RWPE1 (cell line): ENCODE results near the gene TRIM41.
A peak's percentile ranks its signal among the peaks of the same experiment; 100 is the strongest.

ENCODE experiments used
- CTCF ChIA-PET: fragments of 350-600 bp; sonication (Branson Sonifier 250); formaldehyde crosslinking; extraction: SDS; loops from one replicate; lab custom pipeline; 2021; lab: Yijun Ruan, JAX
- POLR2A ChIA-PET: fragments of 400-600 bp; formaldehyde crosslinking; extraction: SDS; loops from one replicate; lab custom pipeline; 2020; ENCODE audit warnings: antibody characterized with exemption; ENCODE audit not compliant: low non-redundant PET; lab: Yijun Ruan, JAX
- DNase-seq: peaks from one replicate; pipeline ENCODE4 v3.0.0; 2012; ENCODE audit warnings: low spot score
- H3K27ac ChIP-seq: fragments of 450-650 bp; 2 replicates; pipeline ENCODE4 v1.5.1; 2017
- TF ChIP-seq, protein P1 (sequence below): fragments of 450-650 bp; conservative IDR thresholded peaks from 2 replicates; pipeline ENCODE4 v1.5.1; 2017; ENCODE audit warnings: low read depth, mild to moderate bottlenecking

The TRIM41 gene

DNA sequence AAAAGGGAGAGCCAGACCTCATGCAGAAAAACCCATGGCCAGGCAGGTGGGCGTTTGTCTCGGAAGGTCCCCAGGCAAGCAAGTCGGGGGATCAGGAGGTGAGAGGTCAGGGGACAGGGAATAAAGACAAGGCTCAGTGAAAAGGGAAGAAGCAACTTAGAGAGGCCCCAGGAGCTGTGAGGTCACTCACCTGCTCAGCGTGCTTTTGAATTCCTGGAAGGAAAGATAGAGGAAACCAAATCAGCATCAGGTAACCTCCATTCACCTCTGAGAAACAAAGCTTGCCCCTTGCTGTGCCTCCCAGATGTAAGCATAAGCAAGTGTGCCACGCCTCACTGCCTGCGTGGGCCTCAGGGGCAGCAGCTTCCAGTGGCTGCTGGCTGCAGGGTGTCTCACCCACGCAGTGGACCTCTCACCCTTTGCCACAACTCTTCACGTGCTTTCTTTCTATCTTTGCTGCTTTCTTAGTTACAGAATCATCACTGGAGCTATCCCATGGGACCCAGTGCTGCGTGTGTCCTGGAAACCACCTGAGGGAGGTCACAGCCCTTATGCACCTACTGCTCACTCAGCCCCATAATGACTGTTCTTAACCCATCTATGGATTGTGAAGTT, 24.1 kb upstream of the TRIM41 start:
- peak overlapping the region; percentile 27 for H3K27ac ChIP-seq
- ChIA-PET CTCF (interaction anchor here (0.6 to 1.2 kb wide), 4 partner anchors 26 to 709 kb away, joined by 3 to 5 read pairs (median 3); no protein-coding TSS in a partner anchor), POLR2A (no interaction called here)
- DNase-seq = no peak
- TF ChIP-seq, protein P1, sequence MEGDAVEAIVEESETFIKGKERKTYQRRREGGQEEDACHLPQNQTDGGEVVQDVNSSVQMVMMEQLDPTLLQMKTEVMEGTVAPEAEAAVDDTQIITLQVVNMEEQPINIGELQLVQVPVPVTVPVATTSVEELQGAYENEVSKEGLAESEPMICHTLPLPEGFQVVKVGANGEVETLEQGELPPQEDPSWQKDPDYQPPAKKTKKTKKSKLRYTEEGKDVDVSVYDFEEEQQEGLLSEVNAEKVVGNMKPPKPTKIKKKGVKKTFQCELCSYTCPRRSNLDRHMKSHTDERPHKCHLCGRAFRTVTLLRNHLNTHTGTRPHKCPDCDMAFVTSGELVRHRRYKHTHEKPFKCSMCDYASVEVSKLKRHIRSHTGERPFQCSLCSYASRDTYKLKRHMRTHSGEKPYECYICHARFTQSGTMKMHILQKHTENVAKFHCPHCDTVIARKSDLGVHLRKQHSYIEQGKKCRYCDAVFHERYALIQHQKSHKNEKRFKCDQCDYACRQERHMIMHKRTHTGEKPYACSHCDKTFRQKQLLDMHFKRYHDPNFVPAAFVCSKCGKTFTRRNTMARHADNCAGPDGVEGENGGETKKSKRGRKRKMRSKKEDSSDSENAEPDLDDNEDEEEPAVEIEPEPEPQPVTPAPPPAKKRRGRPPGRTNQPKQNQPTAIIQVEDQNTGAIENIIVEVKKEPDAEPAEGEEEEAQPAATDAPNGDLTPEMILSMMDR = no peak

DNA sequence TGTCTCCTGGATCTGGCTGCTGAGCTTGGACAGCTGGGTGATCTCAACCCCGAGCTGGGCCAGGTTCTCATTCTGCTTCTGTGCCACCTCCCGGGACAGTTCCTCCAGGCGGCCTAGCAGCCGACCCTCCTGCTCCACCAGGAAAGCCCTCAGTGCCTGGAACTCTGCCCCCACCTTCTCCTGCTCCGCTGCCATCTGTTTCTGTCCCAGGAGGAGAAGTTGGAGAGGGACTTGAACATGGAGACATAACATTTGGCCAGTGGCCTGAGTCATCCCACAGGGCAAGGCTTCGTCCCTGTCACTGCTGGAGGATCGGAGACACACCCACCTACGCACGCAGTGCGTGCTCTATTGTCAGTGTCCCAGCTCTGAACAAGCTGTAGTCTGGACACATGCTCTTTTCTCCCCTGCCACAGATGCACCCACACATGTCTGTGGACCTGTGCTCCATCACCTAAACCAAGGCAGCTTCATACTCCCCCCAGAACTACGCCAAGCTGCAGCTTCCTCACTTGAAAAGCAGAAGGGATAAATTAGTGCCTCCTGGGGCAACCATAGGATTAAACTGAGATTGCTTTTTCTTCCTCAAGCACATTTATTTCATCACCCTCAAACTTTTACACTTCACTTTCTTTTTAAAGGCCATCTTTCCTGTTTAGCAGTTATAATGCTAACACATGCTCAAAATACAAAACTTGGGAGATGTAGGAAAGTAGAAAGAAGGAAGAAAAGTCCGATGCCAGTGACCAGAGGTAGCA, 23.0 kb upstream of the TRIM41 start:
- POLR2A ChIA-PET = no interaction called here
- CTCF ChIA-PET = interaction anchor here (0.6 to 1.2 kb wide), 4 partner anchors 27 to 710 kb away, joined by 3 to 5 read pairs (median 3); no protein-coding TSS in a partner anchor
- DNase-seq = no peak
- peak overlapping the region; percentile 51 for H3K27ac ChIP-seq
- TF ChIP-seq, protein P1 = no peak

DNA sequence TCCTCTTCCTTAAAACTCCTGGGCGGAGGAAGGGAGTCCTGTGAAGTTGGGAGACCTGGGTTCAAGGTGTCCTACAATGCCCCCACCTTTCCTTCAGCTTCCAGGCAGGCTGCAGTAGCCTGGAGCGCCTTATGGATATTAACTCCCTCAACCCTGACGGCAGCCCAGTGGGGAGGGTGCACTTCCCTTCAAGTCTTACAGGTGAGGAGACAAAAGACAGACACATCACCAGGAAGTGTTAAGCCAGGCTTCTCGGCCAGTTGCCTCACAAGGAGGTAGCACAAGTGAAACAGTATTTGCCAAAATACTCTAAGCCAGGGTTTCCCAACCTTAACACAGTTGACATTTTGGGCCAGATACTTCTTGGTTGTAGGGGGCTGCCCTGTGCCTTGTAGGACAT, 22.3 kb upstream of the TRIM41 start:
- ChIA-PET POLR2A (no interaction called here), CTCF (interaction anchor here (1.4 kb wide), 1 partner anchor 11 kb away, joined by 4 read pairs; no protein-coding TSS in a partner anchor)
- no peak overlapping the region for H3K27ac ChIP-seq
- DNase-seq = no peak
- TF ChIP-seq, protein P1 = no peak

DNA sequence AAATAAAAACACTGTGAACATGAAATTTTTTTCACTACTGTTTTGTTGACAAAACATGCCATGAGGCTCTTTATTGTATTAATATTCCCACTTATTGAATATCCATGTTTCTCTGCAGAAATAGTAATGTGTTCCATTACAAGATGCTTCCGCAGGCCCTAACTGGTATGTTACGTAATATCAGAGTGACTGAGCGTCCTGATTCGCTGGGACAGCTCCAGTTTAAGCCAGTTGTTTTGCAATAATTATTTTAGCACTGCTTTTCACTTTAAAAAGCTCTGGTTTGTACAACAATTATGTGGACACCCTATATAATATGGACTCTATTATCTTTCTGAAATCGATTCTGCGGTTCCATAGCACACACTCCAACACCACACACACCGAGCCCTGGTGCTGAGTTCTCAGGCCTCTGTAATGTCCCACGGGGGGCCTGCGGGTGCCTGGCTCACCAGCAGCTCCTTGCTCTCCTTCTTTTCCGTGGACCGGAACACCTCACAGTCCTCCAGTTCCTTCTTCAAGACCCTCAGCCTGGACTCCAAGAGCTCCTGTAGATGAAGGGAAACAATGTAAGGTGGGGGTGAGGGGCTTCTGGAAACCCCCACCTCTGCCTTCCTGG, 19.9 kb upstream of the TRIM41 start:
- TF ChIP-seq, protein P1 = no peak
- peak overlapping the region; percentile 96 for H3K27ac ChIP-seq
- CTCF ChIA-PET = interaction anchor here (1.4 to 1.7 kb wide), 2 partner anchors 9 to 19 kb away, joined by 4 to 5 read pairs; no protein-coding TSS in a partner anchor
- POLR2A ChIA-PET = interaction anchor here (0.9 to 1.1 kb wide), 2 partner anchors 11 to 20 kb away, joined by 3 to 4 read pairs; no protein-coding TSS in a partner anchor
- peak; percentile 70 for DNase-seq

DNA sequence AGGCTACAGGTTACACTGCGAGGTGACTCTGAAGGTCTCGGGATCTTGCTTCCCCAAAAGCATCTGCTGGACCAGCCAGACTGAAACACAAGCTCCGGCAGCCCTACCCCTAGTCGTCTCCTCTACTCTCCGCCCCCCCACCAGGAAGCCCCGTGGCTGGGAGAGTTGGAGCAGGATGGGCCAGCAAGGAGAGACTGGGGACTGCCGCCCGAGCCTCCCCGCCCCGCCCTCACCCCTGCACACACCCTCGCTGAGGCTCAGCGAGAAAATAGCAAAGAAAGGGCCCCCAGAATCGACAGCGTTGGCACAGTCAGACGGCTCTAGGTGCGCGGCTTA, 19.3 kb upstream of the TRIM41 start:
- H3K27ac ChIP-seq = peak overlapping the region; percentile 96
- TF ChIP-seq, protein P1 = no peak
- peak; percentile 55 for DNase-seq
- ChIA-PET POLR2A (interaction anchor here (1.1 kb wide), 1 partner anchor 20 kb away, joined by 3 read pairs; no protein-coding TSS in a partner anchor), CTCF (interaction anchor here (1.4 to 2.1 kb wide), 3 partner anchors 10 to 19 kb away, joined by 4 to 10 read pairs (median 5); no protein-coding TSS in a partner anchor)
